ENCODE data around the gene FAM98A.

The FAM98A gene

DNA sequence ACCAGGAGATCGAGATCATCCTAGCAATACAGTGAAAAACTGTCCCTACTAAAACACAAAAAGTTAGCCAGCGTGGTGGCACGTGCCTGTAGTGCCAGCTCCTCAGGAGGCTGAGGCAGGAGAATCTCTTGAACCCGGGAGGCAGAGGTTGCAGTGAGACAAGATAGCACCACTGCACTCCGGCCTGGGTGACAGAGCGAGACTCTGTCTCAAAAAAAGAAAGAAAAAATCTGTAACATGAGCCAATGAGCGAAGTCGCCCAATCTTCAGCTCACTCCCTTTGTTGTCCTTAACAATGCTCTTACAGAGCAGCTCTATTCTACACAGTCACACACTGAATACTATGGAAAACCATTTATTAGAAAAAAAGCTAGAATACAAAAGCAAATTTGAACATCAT, 22.0 kb downstream of the FAM98A start:
- H3K9me3 ChIP-seq, result no peaks in the 10 kb centered on the region
- TF ChIP-seq, protein P1, sequence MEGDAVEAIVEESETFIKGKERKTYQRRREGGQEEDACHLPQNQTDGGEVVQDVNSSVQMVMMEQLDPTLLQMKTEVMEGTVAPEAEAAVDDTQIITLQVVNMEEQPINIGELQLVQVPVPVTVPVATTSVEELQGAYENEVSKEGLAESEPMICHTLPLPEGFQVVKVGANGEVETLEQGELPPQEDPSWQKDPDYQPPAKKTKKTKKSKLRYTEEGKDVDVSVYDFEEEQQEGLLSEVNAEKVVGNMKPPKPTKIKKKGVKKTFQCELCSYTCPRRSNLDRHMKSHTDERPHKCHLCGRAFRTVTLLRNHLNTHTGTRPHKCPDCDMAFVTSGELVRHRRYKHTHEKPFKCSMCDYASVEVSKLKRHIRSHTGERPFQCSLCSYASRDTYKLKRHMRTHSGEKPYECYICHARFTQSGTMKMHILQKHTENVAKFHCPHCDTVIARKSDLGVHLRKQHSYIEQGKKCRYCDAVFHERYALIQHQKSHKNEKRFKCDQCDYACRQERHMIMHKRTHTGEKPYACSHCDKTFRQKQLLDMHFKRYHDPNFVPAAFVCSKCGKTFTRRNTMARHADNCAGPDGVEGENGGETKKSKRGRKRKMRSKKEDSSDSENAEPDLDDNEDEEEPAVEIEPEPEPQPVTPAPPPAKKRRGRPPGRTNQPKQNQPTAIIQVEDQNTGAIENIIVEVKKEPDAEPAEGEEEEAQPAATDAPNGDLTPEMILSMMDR (IDR thresholded peaks at IDR 0.05), result no peak
- no peak overlapping the region for H3K4me3 ChIP-seq (ENCODE audit: low read depth in 1 of 2, low read length in 1 of 2)
- no peak overlapping the region for H3K27ac ChIP-seq
- no peaks in the 10 kb centered on the region for H3K36me3 ChIP-seq
- H3K4me1 ChIP-seq (ENCODE audit: control insufficient read depth in 1 of 2, insufficient read depth in 1 of 2, low read depth in 1 of 2, low read length in 1 of 2), result no peaks in the 10 kb centered on the region
- no peaks in the 10 kb centered on the region for H3K27me3 ChIP-seq

DNA sequence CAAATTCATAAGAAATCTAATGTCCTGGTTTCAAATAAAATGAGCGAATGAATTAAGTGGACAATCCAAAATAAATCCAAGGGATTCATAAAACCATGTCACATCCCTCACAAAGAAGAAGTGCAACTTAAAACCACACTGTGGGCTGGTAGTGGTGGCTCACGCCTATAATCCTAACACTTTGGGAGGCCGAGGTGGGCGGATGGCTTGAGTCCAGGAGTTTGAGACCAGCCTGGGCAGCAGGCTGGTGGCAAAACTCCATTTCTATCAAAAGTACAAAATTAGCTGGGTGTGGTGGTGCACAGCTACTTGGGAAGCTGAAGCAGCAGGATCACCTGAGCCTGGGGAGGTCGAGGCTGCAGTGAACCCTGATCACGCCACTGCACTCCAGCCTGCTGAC, 25.4 kb downstream of the FAM98A start:
- no peaks in the 10 kb centered on the region for H3K36me3 ChIP-seq
- H3K9me3 ChIP-seq, result no peaks in the 10 kb centered on the region
- no peaks in the 10 kb centered on the region for H3K27me3 ChIP-seq
- no peak overlapping the region for H3K27ac ChIP-seq
- no peaks in the 10 kb centered on the region for H3K4me1 ChIP-seq (ENCODE audit: control insufficient read depth in 1 of 2, insufficient read depth in 1 of 2, low read depth in 1 of 2, low read length in 1 of 2)
- H3K4me3 ChIP-seq (ENCODE audit: low read depth in 1 of 2, low read length in 1 of 2), result no peak overlapping the region
- TF ChIP-seq, protein P1 (IDR thresholded peaks at IDR 0.05), result no peak

DNA sequence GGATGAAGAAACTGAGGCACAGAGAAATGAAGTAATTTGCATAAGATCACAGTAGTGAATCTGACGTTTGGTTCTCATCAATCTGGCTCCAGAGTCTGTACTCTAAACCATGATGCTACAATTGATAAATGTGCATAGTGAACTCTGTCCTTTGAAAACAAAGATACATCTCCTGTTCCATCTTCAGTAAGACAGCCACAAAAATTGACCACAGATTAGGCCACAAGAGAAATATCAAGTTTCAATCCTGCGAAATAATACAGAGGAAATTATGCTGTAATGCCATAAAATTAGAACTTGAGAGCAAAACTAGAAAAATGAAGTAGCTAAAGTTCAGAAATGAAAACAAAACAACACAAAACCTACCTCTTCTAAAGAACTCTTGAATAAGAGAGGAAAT, 28.4 kb downstream of the FAM98A start:
- Histone ChIP-seq H3K36me3 (no peaks in the 10 kb centered on the region), H3K4me3 (ENCODE audit: low read depth in 1 of 2, low read length in 1 of 2) (no peak overlapping the region), H3K9me3 (no peaks in the 10 kb centered on the region), H3K27me3 (no peaks in the 10 kb centered on the region), H3K4me1 (ENCODE audit: control insufficient read depth in 1 of 2, insufficient read depth in 1 of 2, low read depth in 1 of 2, low read length in 1 of 2) (no peaks in the 10 kb centered on the region), H3K27ac (no peak overlapping the region)
- TF ChIP-seq, protein P1 (IDR thresholded peaks at IDR 0.05), result no peak

DNA sequence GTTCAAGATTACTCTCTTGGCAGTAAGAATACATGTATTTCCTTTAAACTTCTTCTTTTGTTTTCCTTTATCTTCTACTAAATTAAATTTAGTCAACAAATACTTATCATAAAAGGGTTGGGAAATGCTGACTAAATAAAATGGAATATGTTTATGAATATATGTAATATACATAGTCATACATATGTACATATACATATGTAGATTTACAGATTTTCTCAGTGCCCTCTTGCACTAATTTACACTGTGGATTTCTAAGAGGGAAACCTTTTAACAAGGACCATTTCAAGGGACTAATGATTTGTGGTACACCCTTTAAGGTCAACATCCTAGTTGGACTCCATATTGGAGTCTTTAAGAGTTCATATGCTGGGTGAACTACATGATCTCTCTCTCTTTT, 37.2 kb downstream of the FAM98A start:
- Histone ChIP-seq H3K9me3 (no peaks in the 10 kb centered on the region), H3K4me1 (ENCODE audit: control insufficient read depth in 1 of 2, insufficient read depth in 1 of 2, low read depth in 1 of 2, low read length in 1 of 2) (no peaks in the 10 kb centered on the region), H3K36me3 (no peaks in the 10 kb centered on the region), H3K4me3 (ENCODE audit: low read depth in 1 of 2, low read length in 1 of 2) (no peak overlapping the region), H3K27ac (no peak overlapping the region), H3K27me3 (no peaks in the 10 kb centered on the region)
- TF ChIP-seq, protein P1 (IDR thresholded peaks at IDR 0.05), result no peak

DNA sequence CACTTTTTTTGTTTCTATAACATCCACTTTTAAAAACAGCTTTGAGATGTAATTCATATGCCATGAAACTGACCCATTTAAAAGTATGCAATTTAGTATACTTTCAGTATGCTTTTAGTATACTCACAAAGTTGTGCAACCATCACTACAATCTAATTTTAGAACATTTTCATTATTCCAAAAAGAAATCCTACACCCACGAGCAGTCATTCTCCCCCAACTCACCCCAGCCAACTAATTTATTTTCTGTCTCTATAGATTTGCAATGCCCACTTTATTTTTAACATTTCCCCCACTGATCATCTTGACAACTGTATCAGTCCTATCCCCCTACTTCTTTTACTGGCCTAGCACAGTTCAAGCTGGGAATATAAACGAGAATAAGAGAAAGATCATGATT, 39.1 kb downstream of the FAM98A start:
- Histone ChIP-seq H3K27ac (no peak overlapping the region), H3K27me3 (no peaks in the 10 kb centered on the region), H3K4me1 (ENCODE audit: control insufficient read depth in 1 of 2, insufficient read depth in 1 of 2, low read depth in 1 of 2, low read length in 1 of 2) (peaks cover 2 to 3% of the 10 kb centered on the region in 2 experiments), H3K36me3 (no peaks in the 10 kb centered on the region), H3K9me3 (no peaks in the 10 kb centered on the region), H3K4me3 (ENCODE audit: low read depth in 1 of 2, low read length in 1 of 2) (no peak overlapping the region)
- TF ChIP-seq, protein P1 (IDR thresholded peaks at IDR 0.05), result no peak

DNA sequence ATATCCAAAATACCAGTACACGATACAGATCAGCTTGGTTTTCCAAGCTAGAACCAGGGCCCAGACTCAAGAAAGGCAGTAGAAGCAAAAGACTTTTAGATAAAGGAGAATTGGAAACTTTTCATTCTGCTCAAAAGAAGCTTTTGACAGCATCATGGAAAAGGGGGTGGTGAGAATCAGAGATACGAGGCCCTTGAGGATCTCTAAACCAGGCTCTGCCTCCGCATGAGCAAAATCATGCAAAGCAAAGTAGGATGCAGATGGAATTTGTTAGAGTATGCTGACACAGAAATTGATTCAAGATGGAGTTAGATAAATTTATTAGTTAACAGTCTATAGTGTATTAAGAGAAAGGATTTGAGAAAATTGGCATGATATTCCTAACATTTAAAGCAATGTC, 39.8 kb downstream of the FAM98A start:
- Histone ChIP-seq H3K27ac (no peak overlapping the region), H3K36me3 (no peaks in the 10 kb centered on the region), H3K9me3 (no peaks in the 10 kb centered on the region), H3K4me1 (ENCODE audit: control insufficient read depth in 1 of 2, insufficient read depth in 1 of 2, low read depth in 1 of 2, low read length in 1 of 2) (peaks cover 6 to 10% of the 10 kb centered on the region in 2 experiments), H3K27me3 (no peaks in the 10 kb centered on the region), H3K4me3 (ENCODE audit: low read depth in 1 of 2, low read length in 1 of 2) (no peak overlapping the region)
- TF ChIP-seq, protein P1 (IDR thresholded peaks at IDR 0.05), result no peak

All from neutrophil (primary cell).